EH (cell line): ENCODE data around the gene SLC25A14.
"Not testable (repeated sequence)": the region's sequence is repeated elsewhere in the genome, so short reads cannot be mapped to it uniquely, and the experiment has no call there.

Experiments used
- DNase-seq: peaks from one replicate; pipeline ENCODE4 v3.0.0-alpha.2; 2015; ENCODE audit warnings: low read depth

Gene SLC25A14

GRCh38 chrX:130339408-130340222, at the start of gene SLC25A14:
Gene SLC25A14, plus strand, starts transcription at chrX:130339919. Its CDS starts 360 bp downstream, at chrX:130340279.
- DNase-seq = peak; percentile 76

- DNase-seq = no peak
Observed at GRCh38 chrX:130295519-130296296, 44.0 kb upstream of the SLC25A14 start.

GRCh38 chrX:130296297-130296678, 43.4 kb upstream of the SLC25A14 start:
- DNase-seq = no peak

GRCh38 chrX:130296743-130297142, 43.0 kb upstream of the SLC25A14 start:
- DNase-seq = peak; percentile 7

GRCh38 chrX:130299279-130300009, 40.3 kb upstream of the SLC25A14 start:
- DNase-seq = no peak

- DNase-seq = no peak
Observed at GRCh38 chrX:130300010-130300282, 39.8 kb upstream of the SLC25A14 start.

GRCh38 chrX:130301405-130301804, 38.3 kb upstream of the SLC25A14 start:
- no peak for DNase-seq

- no peak for DNase-seq
Observed at GRCh38 chrX:130301977-130302376, 37.7 kb upstream of the SLC25A14 start.

GRCh38 chrX:130304587-130305368, 34.9 kb upstream of the SLC25A14 start:
- DNase-seq = no peak

GRCh38 chrX:130319886-130320285, 19.8 kb upstream of the SLC25A14 start:
- DNase-seq = not testable (repeated sequence)

- DNase-seq = no peak
Observed at GRCh38 chrX:130321550-130321949, 18.2 kb upstream of the SLC25A14 start.

- DNase-seq = no peak
Observed at GRCh38 chrX:130330146-130330545, 9.6 kb upstream of the SLC25A14 start.

GRCh38 chrX:130330706-130331105, 9.0 kb upstream of the SLC25A14 start:
- DNase-seq = peak; percentile 48

- no peak for DNase-seq
Observed at GRCh38 chrX:130336531-130336930, 3.2 kb upstream of the SLC25A14 start.

- not testable (repeated sequence) for DNase-seq
Observed at GRCh38 chrX:130338869-130339268, 850 bp upstream of the SLC25A14 start.

GRCh38 chrX:130340271-130340670, 552 bp downstream of the SLC25A14 start:
- DNase-seq = no peak

GRCh38 chrX:130343411-130343810, 3.7 kb downstream of the SLC25A14 start:
- peak; percentile 6 for DNase-seq

GRCh38 chrX:130347321-130347720, 7.6 kb downstream of the SLC25A14 start:
- DNase-seq = peak; percentile 55

- no peak for DNase-seq
Observed at GRCh38 chrX:130351567-130351966, 11.8 kb downstream of the SLC25A14 start.

- DNase-seq = not testable (repeated sequence)
Observed at GRCh38 chrX:130352050-130352449, 12.3 kb downstream of the SLC25A14 start.

GRCh38 chrX:130376077-130376476, 36.4 kb downstream of the SLC25A14 start:
- DNase-seq = no peak
